H1 (cell line): ENCODE data around the gene PFDN1. TPM values are rescaled to one million over a fixed set of nuclear protein-coding genes. Genes with fewer than 3 reads are reported as not detected.

Source experiments
- POLR2A ChIP-seq, 2 experiments: IDR thresholded peaks; 1 replicate in 1 of 2; 2 replicates in 1 of 2; pipeline ENCODE4 v1.6.1; 2011; ENCODE audit warnings: low read depth in 2 of 2, low read length in 2 of 2, mild to moderate bottlenecking in 2 of 2; ENCODE audit errors: control extremely low read depth in 1 of 2
- SAP30 ChIP-seq: fragments of 300-600 bp; sonication (generic); IDR thresholded peaks from 2 replicates; pipeline ENCODE4 v1.7.1; 2012; ENCODE audit warnings: low read length, moderate library complexity, mild to moderate bottlenecking, inconsistent platforms; ENCODE audit not compliant: insufficient read depth, insufficient replicate concordance
- polyA plus RNA-seq, 7 experiments: library from polyadenylated mRNA; depleted of rRNA in 3 of 7; stranded (reverse) in 5 of 7; unstranded in 2 of 7; fragments of >200 nt in 5 of 7; fragments of 200-250 nt in 2 of 7; gene quantifications; 1 replicate in 5 of 7; 2 replicates in 1 of 7; 4 replicates in 1 of 7; pipeline versions ENCODE4 v1.2.1 to v1.2.3, GENCODE V29; 2011 to 2013; ENCODE audit warnings: missing spikeins in 2 of 7, mixed read lengths in 2 of 7
- total RNA-seq: library from RNA; stranded (reverse); fragmentation: NEBNext Ultra II Directional; extraction: Animal tissue kit (Norgen Biotek cat#: 25700); gene quantifications from 2 replicates; pipeline ENCODE4 v1.2.1, GENCODE V29; 2021

Gene PFDN1
- total and polyA plus RNA-seq, 2 of the 8 experiments (the other 6 are each of a cell fraction or from before 2014, with no cell fraction given), result 53.0 to 89.6 TPM

DNA sequence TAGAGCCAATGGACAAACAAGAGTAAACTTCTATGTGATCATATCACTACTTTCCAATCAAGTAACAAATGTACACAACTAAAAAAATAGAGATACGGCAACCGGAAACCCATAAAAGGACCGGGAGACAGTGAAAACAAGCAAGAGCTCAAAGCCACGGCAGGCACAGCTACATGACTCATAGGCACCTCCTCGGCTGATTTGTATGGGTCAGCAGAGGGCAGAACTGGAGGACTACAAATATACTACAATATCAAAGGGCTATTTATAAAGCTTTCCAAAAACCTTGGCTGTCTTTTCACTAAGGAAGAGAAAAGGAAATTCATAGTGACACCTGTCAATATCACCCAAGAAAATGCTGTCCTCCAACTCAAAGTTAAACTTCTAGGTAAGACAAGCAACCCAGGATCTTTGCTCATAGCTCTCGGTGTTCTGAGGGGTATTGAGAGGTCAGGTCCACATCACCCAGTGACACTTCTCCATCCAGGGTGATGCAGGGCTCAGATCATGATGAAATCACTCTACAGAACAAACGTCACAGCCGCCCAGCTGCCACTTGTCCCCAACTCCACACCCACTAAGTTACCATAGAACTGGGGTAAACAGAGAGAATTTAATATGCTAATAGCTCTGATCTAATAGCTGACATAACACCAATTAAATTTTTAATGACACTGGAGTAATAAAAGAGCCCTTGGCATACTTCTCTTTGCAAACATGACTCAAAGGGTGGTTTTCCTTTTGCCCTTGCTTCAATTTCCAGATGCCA, 41.3 kb downstream of the PFDN1 start (continued):
- TF ChIP-seq POLR2A (IDR thresholded peaks at IDR 0.05; ENCODE audit: control extremely low read depth in 1 of 2, low read depth in 2 of 2, low read length in 2 of 2) (no peak), SAP30 (no peak)
